G401.6 (cell line): Measurements from ENCODE around the gene GDF3.
"Not testable (repeated sequence)": the region's sequence is repeated elsewhere in the genome, so short reads cannot be mapped to it uniquely, and the experiment has no call there.

Experiments used
- FAIRE-seq: peaks from 2 replicates; lab custom pipeline; 2012; peaks lifted over from hg19 to GRCh38; lab: Jason Lieb, UNC

Gene GDF3

GRCh38 chr12:7667125-7667524, 28.4 kb downstream of the GDF3 start:
- no peak for FAIRE-seq

- FAIRE-seq: no peak
These were observed 29.0 kb downstream of the GDF3 start for GRCh38 chr12:7666595-7666994.

GRCh38 chr12:7661741-7662140, 33.8 kb downstream of the GDF3 start:
- FAIRE-seq: no peak

GRCh38 chr12:7656121-7656520, 39.5 kb downstream of the GDF3 start:
- FAIRE-seq: no peak

GRCh38 chr12:7650091-7650490, 45.5 kb downstream of the GDF3 start:
- no peak for FAIRE-seq

- FAIRE-seq: no peak
These were observed 48.5 kb downstream of the GDF3 start for GRCh38 chr12:7647071-7647470.

- FAIRE-seq: no peak
These were observed 49.4 kb downstream of the GDF3 start for GRCh38 chr12:7646178-7646475.

- FAIRE-seq: peak; percentile 88
These were observed 50.0 kb downstream of the GDF3 start for GRCh38 chr12:7645395-7646177.

- FAIRE-seq: no peak
These were observed 52.7 kb downstream of the GDF3 start for GRCh38 chr12:7642876-7643309.

GRCh38 chr12:7642287-7642686, 53.3 kb downstream of the GDF3 start:
- FAIRE-seq: no peak

GRCh38 chr12:7640123-7640995, 55.2 kb downstream of the GDF3 start:
- FAIRE-seq: not testable (repeated sequence)
